Mucosa of descending colon (tissue), 3 donors: ENCODE measurements around the gene TMEM35B. TPM values are rescaled to one million over a fixed set of nuclear protein-coding genes. Genes with fewer than 3 reads are reported as not detected.
A peak's percentile ranks its signal among the peaks of the same experiment; 100 is the strongest.

Experiments used
- ATAC-seq: fragments of 200-7000 bp; cut with Tn5 transposase; one replicate; pipeline ENCODE4 v1.9.1; 2020; ENCODE audit warnings: mild to moderate bottlenecking, moderate library complexity
- DNase-seq, 3 donors: peaks; one replicate each; pipeline ENCODE4 v3.0.0-alpha.2; 2020
- H3K36me3 ChIP-seq: fragments of 200-600 bp; one replicate; pipeline ENCODE4 v1.8.0; 2021; ENCODE audit warnings: low read depth, mild to moderate bottlenecking
- H3K4me1 ChIP-seq: fragments of 200-600 bp; one replicate; pipeline ENCODE4 v1.8.0; 2021; ENCODE audit warnings: low read depth, mild to moderate bottlenecking
- H3K4me3 ChIP-seq: fragments of 200-600 bp; one replicate; pipeline ENCODE4 v1.8.0; 2021; ENCODE audit warnings: mild to moderate bottlenecking
- H3K9me3 ChIP-seq: fragments of 200-600 bp; one replicate; pipeline ENCODE4 v1.8.0; 2021; ENCODE audit warnings: mild to moderate bottlenecking
- intact Hi-C, 2 donors: fragments of 100-400 bp; cut with DNase I in 1 of 2; cut with micrococcal nuclease in 1 of 2; formaldehyde crosslinking; loops; one replicate each; pipeline versions ENCODE4 v1.11.0 to v1.11.1; 2022; cut with DNase I, micrococcal nuclease
- total RNA-seq, 3 donors: library from RNA; stranded (reverse); fragmentation: NEBNext Ultra II Directional in 2 of 3; extraction: Animal tissue kit (Norgen Biotek cat#: 25700) in 2 of 3; gene quantifications; one replicate each; pipeline versions ENCODE4 v1.2.1 to v1.2.4, GENCODE V29; 2021 to 2023
- TF ChIP-seq, protein P1 (sequence below): fragments of 200-600 bp; IDR thresholded peaks from one replicate; pipeline ENCODE4 v1.8.0; 2022; ENCODE audit warnings: antibody characterized with exemption, mild to moderate bottlenecking
- donor health status: DM: no; HTN: no; CAD: no; lungs with moderate emphysema.
- donor health status: DM: no; HTN: no; CAD: no.
- donor health status: DM: no; HTN: yes; CAD: no.

Gene TMEM35B
- total RNA-seq, 3 donors from 2014 or later, result 17.9 to 18.4 (median 18.0) TPM

DNA sequence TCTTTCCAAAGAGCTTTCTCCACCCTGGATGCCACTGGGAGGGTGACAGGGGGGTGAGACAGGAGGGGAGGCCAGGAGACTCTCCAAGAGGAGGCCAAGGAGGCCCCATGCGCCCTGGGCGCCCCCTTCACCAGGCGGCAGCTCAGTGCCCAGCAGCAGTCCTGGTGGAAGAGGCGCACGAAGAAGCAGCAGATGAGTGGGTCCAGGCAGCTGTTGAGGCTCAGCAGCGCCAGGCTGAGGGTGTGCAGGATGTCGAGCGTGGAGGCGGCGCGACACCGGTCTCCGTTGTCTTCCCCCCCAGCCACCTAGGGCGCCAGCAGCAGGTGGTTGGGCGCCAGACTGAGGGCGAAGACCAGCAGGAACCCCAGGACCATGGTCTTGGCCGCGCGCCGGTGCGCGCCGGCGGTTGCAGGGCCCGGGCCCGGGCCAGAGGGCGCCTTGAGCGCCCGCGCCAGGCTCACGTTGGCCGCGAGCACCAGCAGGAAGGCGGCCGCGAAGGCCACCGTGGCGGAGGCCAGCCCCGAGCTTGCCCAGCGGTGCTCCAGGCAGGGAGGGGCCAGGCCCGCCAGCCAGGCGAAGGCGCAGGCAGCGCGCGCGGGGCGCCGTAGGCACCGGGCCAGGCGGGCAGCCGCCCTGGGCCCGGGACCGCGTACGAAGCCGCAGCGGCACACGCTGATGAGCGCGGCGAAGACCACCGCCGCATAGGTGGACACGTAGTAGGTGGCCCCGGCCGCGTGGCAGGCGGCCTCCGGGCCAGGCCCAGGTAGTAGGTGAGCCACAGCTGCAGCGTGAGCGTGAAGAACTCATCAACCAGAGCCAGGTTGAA, 8.6 kb downstream of the TMEM35B start:
- no peak for DNase-seq
- no peaks in the 10 kb centered on the region for H3K36me3 ChIP-seq
- ATAC-seq, result no peak
- intact Hi-C loops, result no loop called here
- H3K9me3 ChIP-seq, result no peaks in the 10 kb centered on the region
- TF ChIP-seq, protein P1, sequence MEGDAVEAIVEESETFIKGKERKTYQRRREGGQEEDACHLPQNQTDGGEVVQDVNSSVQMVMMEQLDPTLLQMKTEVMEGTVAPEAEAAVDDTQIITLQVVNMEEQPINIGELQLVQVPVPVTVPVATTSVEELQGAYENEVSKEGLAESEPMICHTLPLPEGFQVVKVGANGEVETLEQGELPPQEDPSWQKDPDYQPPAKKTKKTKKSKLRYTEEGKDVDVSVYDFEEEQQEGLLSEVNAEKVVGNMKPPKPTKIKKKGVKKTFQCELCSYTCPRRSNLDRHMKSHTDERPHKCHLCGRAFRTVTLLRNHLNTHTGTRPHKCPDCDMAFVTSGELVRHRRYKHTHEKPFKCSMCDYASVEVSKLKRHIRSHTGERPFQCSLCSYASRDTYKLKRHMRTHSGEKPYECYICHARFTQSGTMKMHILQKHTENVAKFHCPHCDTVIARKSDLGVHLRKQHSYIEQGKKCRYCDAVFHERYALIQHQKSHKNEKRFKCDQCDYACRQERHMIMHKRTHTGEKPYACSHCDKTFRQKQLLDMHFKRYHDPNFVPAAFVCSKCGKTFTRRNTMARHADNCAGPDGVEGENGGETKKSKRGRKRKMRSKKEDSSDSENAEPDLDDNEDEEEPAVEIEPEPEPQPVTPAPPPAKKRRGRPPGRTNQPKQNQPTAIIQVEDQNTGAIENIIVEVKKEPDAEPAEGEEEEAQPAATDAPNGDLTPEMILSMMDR, result no peak
- H3K4me3 ChIP-seq, result no peak overlapping the region
- H3K4me1 ChIP-seq, result no peaks in the 10 kb centered on the region

DNA sequence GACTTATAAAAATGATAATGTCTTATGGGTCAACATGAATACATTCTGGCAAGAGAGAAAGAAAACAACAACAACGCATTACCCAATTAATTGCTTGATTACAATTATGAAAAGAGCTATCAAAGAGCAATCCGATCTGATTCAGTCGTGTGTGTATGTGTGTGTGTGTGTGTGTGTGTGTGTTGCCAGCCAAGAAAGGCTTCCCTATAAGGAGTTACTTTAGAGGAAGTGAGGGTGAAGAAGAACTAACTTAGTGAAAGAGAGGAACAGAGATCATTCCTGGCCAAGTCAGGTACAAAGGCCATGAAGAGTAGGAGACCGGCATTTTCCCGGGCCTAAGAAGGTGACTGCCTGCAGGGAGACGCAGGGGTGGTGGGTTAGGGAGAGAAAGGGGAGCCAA, 9.4 kb downstream of the TMEM35B start:
- TF ChIP-seq, protein P1, result no peak
- peak; percentile 7 for ATAC-seq
- intact Hi-C loops, result no loop called here

DNA sequence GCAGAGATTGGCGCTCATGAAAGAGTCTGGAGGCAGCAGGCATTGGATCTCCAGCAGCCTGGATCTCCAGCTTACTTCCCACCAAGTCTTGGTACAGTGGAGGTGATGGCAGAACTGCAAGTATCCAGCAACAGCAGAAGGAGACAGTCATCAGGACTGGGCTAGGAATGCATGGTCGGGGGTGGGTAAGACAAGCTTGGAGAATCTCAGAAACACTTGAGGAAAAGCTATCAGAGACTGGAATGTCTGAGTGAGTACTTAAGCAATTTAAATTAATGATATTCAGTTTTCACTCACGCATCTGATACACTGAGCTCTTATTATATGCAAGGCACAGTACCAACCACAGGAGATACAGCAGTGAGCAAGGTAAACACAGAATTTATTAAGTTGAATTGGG, 9.8 kb downstream of the TMEM35B start:
- no peak for ATAC-seq
- TF ChIP-seq, protein P1, result no peak

More for the DNA sequence above, 9.4 kb downstream of the TMEM35B start:
- Histone ChIP-seq H3K9me3 (no peaks in the 10 kb centered on the region), H3K36me3 (no peaks in the 10 kb centered on the region), H3K4me1 (no peaks in the 10 kb centered on the region), H3K4me3 (no peak overlapping the region)
- DNase-seq, result peak in 1 of 3 donors; percentile 11

DNA sequence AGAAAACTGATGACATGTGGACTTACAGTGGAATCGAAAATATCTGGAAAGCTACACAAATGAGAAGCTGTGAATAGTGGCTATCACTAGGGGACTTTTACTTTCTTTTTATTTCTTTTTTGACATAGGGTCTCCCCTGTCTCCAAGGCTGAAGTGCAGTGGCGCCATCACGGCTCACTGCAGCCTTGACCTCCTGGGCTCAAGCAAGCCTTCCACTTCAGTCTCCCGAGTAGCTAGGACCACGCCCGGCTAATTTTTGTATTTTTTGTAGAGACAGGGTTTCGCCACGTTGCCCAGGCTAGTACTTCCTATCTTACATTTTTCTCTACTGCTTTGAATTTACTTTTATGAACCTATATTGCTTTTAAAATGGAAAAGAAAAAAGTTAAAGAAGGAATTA, 10.5 kb downstream of the TMEM35B start:
- DNase-seq, result no peak
- no peak for ATAC-seq
- Histone ChIP-seq H3K36me3 (no peaks in the 10 kb centered on the region), H3K4me3 (no peak overlapping the region), H3K4me1 (no peaks in the 10 kb centered on the region), H3K9me3 (no peaks in the 10 kb centered on the region)
- intact Hi-C loops, result no loop called here
- TF ChIP-seq, protein P1, result no peak

More for the DNA sequence above, 9.8 kb downstream of the TMEM35B start:
- Histone ChIP-seq H3K4me3 (no peak overlapping the region), H3K9me3 (no peaks in the 10 kb centered on the region), H3K36me3 (no peaks in the 10 kb centered on the region), H3K4me1 (no peaks in the 10 kb centered on the region)
- no peak for DNase-seq
- intact Hi-C loops, result no loop called here

DNA sequence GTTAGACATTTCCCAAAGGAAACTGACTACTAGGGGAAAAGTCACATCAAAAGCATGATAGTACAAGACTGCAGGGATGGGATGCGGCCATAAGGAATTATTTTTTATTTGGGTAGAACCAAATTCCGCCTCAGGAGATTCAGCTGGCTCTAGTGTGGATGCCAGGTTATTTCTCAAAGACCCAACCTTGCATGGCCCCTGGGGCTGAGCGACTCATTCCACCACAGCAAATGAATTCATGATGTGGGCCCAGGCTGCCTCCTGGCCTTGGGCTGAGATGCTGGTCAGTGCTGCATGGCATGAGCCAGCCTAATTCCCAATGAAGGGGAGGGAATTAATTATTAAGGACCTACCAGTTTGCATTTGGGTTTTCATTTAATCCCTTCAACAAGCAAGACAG, 11.8 kb downstream of the TMEM35B start:
- TF ChIP-seq, protein P1, result no peak

More for the DNA sequence above, 11.8 kb downstream of the TMEM35B start:
- H3K4me1 ChIP-seq, result no peaks in the 10 kb centered on the region
- DNase-seq (no peak), ATAC-seq (no peak)
- no peaks in the 10 kb centered on the region for H3K36me3 ChIP-seq
- intact Hi-C loops, result no loop called here
- H3K9me3 ChIP-seq, result peaks cover 6% of the 10 kb centered on the region
- no peak overlapping the region for H3K4me3 ChIP-seq
